Measurements from ENCODE around the gene CFAP43.

CFAP43 gene

DNA sequence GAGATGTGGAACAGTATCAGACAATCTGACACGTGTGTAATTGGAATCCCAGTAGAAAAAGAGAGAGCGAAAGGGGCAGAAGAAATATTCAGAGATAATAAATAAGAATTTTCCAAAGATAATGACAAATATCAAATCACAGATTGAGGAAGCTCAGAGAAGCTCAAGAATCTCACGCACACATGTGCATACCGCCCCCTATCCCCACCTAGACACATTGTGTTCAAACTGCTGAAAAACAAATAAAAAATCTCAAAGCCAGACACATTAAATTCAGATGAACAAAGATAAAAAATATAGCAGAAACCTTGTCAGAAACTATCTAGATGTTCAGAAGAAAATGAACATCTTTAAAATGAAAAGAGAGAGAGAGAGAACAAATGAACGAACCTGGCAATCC lies 92.9 kb downstream of the CFAP43 start:
- in situ Hi-C loops (cut with HindIII; ENCODE audit: low sequenced_read_pairs), result no loop called here
- no peak for DNase-seq (ENCODE audit: low read depth, low spot score)
- peak; percentile 57 for TF ChIP-seq CTCF (IDR thresholded peaks at IDR 0.05; ENCODE audit: low read depth, low read length)
- no peak overlapping the region for H3K4me3 ChIP-seq (ENCODE audit: low read depth, low read length)

DNA sequence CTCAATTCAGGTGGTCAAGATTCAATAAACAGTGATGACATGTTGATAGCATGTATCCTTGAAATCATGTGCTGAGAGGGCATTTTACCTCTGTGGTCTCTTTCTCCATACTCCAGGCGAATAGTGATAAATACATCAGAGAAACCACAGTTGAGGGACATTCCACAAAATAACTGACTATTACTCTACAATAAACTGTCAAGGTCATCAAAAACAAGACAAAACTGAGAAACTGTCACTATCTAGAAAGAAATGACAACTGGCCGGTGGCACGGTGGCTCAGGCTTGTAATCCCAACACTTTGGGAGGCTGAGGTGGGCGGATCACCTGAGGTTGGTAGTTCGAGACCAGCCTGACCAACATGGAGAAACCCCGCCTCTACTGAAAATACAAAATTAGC lies 94.0 kb downstream of the CFAP43 start:
- in situ Hi-C loops (cut with HindIII; ENCODE audit: low sequenced_read_pairs), result no loop called here
- TF ChIP-seq CTCF (IDR thresholded peaks at IDR 0.05; ENCODE audit: low read depth, low read length), result no peak
- no peak for DNase-seq (ENCODE audit: low read depth, low spot score)
- no peak overlapping the region for H3K4me3 ChIP-seq (ENCODE audit: low read depth, low read length)

GRCh38 chr10:104130041-104130440 lies 102.1 kb downstream of the CFAP43 start:
- TF ChIP-seq CTCF (IDR thresholded peaks at IDR 0.05; ENCODE audit: low read depth, low read length), result no peak
- no peak overlapping the region for H3K4me3 ChIP-seq (ENCODE audit: low read depth, low read length)
- in situ Hi-C loops (cut with HindIII; ENCODE audit: low sequenced_read_pairs), result no loop called here
- DNase-seq (ENCODE audit: low read depth, low spot score), result no peak

DNA sequence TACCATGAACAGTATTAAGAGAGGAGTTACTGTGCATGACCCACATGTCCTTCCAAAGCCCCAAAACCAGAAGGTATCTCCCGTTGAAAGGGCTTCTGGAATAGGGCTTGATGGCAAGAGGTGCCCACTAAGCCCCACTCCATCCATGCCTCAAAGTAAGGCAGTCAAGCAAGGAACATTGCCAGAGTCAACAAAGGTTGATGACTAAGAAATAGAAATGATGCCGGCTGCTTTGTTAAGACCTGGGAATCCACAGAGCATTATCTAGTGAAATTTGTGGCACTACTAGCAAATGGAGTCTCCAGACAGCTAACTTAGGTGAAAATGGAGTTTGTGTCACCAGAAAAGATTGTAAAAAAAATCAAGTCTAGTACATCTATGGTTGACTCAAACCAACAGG lies 104.0 kb downstream of the CFAP43 start:
- peak; percentile 59 for DNase-seq (ENCODE audit: low read depth, low spot score)
- H3K4me3 ChIP-seq (ENCODE audit: low read depth, low read length), result no peak overlapping the region
- TF ChIP-seq CTCF (IDR thresholded peaks at IDR 0.05; ENCODE audit: low read depth, low read length), result no peak
- in situ Hi-C loops (cut with HindIII; ENCODE audit: low sequenced_read_pairs), result no loop called here

DNA sequence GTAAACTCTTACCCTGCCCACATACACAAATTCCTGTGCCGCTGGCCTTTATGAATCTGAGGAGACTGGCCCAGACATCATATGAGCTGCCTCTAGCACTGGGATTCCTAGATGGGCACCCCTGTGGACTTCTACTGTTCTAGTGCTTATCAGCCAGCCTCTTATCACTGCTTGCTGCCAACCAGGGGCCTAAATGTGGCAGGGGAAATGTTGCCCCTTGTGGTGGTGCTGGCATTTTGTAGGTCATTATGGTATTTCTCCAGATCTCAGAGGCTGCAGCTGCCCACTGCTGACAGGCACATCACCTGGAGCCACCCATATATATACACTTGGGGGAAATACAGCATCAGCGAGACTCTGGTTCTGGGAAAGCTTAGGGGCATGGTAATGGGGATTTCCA lies 104.8 kb downstream of the CFAP43 start:
- H3K4me3 ChIP-seq (ENCODE audit: low read depth, low read length), result no peak overlapping the region
- no peak for DNase-seq (ENCODE audit: low read depth, low spot score)
- peak; percentile 6 for TF ChIP-seq CTCF (IDR thresholded peaks at IDR 0.05; ENCODE audit: low read depth, low read length)
- in situ Hi-C loops (cut with HindIII; ENCODE audit: low sequenced_read_pairs), result no loop called here

- DNase-seq (ENCODE audit: low read depth, low spot score), result peak; percentile 39
- peak; percentile 42 for TF ChIP-seq CTCF (IDR thresholded peaks at IDR 0.05; ENCODE audit: low read depth, low read length)
- in situ Hi-C loops (cut with HindIII; ENCODE audit: low sequenced_read_pairs), result no loop called here
- no peak overlapping the region for H3K4me3 ChIP-seq (ENCODE audit: low read depth, low read length)
Measured at GRCh38 chr10:104123397-104123796, 108.8 kb downstream of the CFAP43 start.

Data from astrocyte of the spinal cord (primary cell).